ENCODE results near the gene APOOL.
"Not testable (repeated sequence)": the region's sequence is repeated elsewhere in the genome, so short reads cannot be mapped to it uniquely, and the experiment has no call there.

Gene APOOL

GRCh38 chrX:85003655-85004244 lies at the start of gene APOOL:
APOOL (plus strand) TSS chrX:85003877; CDS start chrX:85003913, 36 bp downstream.
- peak within 1 kb of the TSS; percentile 44; the same call in 1 of the 2 replicates for H3K27ac ChIP-seq
- TF ChIP-seq ZFX (IDR thresholded peaks at IDR 0.05; ENCODE audit: borderline replicate concordance): no peak
- TF ChIP-seq CTCF (IDR thresholded peaks at IDR 0.05): no peak

GRCh38 chrX:84956304-84956703 lies 47.4 kb upstream of the APOOL start:
- no peak for TF ChIP-seq CTCF (IDR thresholded peaks at IDR 0.05)
- no peak for TF ChIP-seq ZFX (IDR thresholded peaks at IDR 0.05; ENCODE audit: borderline replicate concordance)
- no peak overlapping the region for H3K27ac ChIP-seq

- TF ChIP-seq ZFX (IDR thresholded peaks at IDR 0.05; ENCODE audit: borderline replicate concordance): no peak
- TF ChIP-seq CTCF (IDR thresholded peaks at IDR 0.05): no peak
- no peak overlapping the region for H3K27ac ChIP-seq
Observed at GRCh38 chrX:84974803-84975202, 28.9 kb upstream of the APOOL start.

GRCh38 chrX:84991739-84992138 lies 11.9 kb upstream of the APOOL start:
- not testable (repeated sequence) for H3K27ac ChIP-seq

GRCh38 chrX:84993150-84993549 lies 10.5 kb upstream of the APOOL start:
- no peak for TF ChIP-seq ZFX (IDR thresholded peaks at IDR 0.05; ENCODE audit: borderline replicate concordance)

GRCh38 chrX:85001344-85001743 lies 2.3 kb upstream of the APOOL start:
- H3K27ac ChIP-seq: no peak overlapping the region
- no peak for TF ChIP-seq CTCF (IDR thresholded peaks at IDR 0.05)
- no peak for TF ChIP-seq ZFX (IDR thresholded peaks at IDR 0.05; ENCODE audit: borderline replicate concordance)

More at GRCh38 chrX:84993150-84993549, 10.5 kb upstream of the APOOL start:
- H3K27ac ChIP-seq: no peak overlapping the region

- TF ChIP-seq CTCF (IDR thresholded peaks at IDR 0.05) (no peak), ZFX (IDR thresholded peaks at IDR 0.05; ENCODE audit: borderline replicate concordance) (no peak)
- peak overlapping the region; percentile 44; the same call in 1 of the 2 replicates for H3K27ac ChIP-seq
Observed at GRCh38 chrX:85004255-85004654, 578 bp downstream of the APOOL start.

GRCh38 chrX:85012098-85012497 lies 8.4 kb downstream of the APOOL start:
- TF ChIP-seq CTCF (IDR thresholded peaks at IDR 0.05): no peak
- no peak for TF ChIP-seq ZFX (IDR thresholded peaks at IDR 0.05; ENCODE audit: borderline replicate concordance)
- H3K27ac ChIP-seq: no peak overlapping the region

- not testable (repeated sequence) for H3K27ac ChIP-seq
Observed at GRCh38 chrX:85015351-85015750, 11.7 kb downstream of the APOOL start.

Measured in 22Rv1 (cell line).